Adipocyte (in vitro differentiated cells): ENCODE results near the gene PITX1.
"Not testable (repeated sequence)": the region's sequence is repeated elsewhere in the genome, so short reads cannot be mapped to it uniquely, and the experiment has no call there.

Experiments used
- DNase-seq: peaks from one replicate; pipeline ENCODE4 v3.0.0-alpha.2; 2015; ENCODE audit warnings: low read depth
- H3K27me3 ChIP-seq: replicated peaks from 2 replicates; pipeline ENCODE4 v1.7.0; 2013; ENCODE audit warnings: mild to moderate bottlenecking, low read length, moderate library complexity; ENCODE audit not compliant: control insufficient read depth, insufficient read depth
- H3K36me3 ChIP-seq: 2 replicates; pipeline ENCODE4 v1.7.0; 2013; ENCODE audit warnings: low read length, mild to moderate bottlenecking, moderate library complexity; ENCODE audit not compliant: control insufficient read depth, insufficient read depth, severe bottlenecking
- H3K4me1 ChIP-seq: 2 replicates; pipeline ENCODE4 v1.7.0; 2013; ENCODE audit warnings: mild to moderate bottlenecking, low read length, moderate library complexity; ENCODE audit not compliant: control insufficient read depth, insufficient read depth
- H3K4me3 ChIP-seq: 2 replicates; pipeline ENCODE4 v1.7.0; 2013; ENCODE audit warnings: mild to moderate bottlenecking, low read length, moderate library complexity
- H3K9ac ChIP-seq: 2 replicates; pipeline ENCODE4 v1.7.0; 2013; ENCODE audit warnings: mild to moderate bottlenecking, low read length, moderate library complexity
- H3K9me3 ChIP-seq: 2 replicates; pipeline ENCODE4 v1.7.0; 2013; ENCODE audit warnings: mild to moderate bottlenecking, low read length, moderate library complexity; ENCODE audit not compliant: control insufficient read depth

The PITX1 gene

DNA sequence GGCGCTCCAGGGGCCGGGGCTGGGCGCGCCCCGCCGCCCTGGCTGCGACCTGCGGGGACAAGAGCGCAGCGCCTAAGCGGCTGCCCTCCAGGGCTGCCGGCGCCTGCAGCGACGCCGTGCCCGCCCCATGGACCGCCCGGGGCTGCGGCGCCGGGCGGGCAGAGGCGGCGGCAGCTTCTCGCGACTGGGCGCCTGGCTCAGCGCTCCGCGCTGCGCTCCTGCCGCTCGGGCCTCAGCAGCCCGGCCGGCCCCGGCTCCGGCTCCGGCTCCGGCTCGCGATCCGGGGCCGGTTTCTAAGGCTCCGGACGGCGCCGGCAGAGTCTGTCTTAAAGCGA lies at the start of gene PITX1:
Gene PITX1 (minus strand): TSS at position 328 of the 335 bp plus-strand sequence. CDS start 347 bp downstream, outside the sequence.
- peak within 1 kb of the TSS; percentile 82 for H3K4me3 ChIP-seq
- H3K9ac ChIP-seq = peak within 1 kb of the TSS; percentile 49
- peaks cover 70% of the 10 kb centered on the region for H3K27me3 ChIP-seq
- peaks cover 6% of the 10 kb centered on the region for H3K9me3 ChIP-seq
- no peak for DNase-seq
- no peaks in the 10 kb centered on the region for H3K4me1 ChIP-seq
- H3K36me3 ChIP-seq = no peaks in the 10 kb centered on the region

GRCh38 chr5:135083334-135083733 lies 49.3 kb upstream of the PITX1 start:
- peaks cover 21% of the 10 kb centered on the region for H3K27me3 ChIP-seq
- H3K36me3 ChIP-seq = not testable (repeated sequence)

DNA sequence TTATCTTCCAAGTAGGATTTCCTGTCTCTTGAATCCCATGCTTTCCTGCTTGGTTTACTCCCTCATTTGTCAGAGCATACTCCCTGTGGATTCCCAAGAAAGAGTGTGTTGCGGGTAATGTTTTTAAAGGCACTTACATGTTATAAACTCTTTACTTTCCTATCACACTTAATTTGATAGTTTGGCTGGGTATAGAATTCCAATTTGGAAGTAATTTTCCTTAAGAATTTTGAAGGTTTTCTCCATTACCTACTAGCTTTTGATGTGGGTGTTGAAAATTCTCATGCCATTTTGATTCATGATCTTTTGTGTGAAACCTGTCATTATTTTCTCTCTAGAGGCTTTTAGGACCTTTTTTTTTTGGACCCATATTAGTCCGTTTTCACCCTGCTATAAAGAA lies 47.2 kb upstream of the PITX1 start:
- peaks cover 14% of the 10 kb centered on the region for H3K27me3 ChIP-seq

More at GRCh38 chr5:135083334-135083733, 49.3 kb upstream of the PITX1 start:
- H3K9me3 ChIP-seq = peaks cover 20% of the 10 kb centered on the region
- not testable (repeated sequence) for H3K4me3 ChIP-seq, H3K4me1 ChIP-seq, H3K9ac ChIP-seq, DNase-seq

DNA sequence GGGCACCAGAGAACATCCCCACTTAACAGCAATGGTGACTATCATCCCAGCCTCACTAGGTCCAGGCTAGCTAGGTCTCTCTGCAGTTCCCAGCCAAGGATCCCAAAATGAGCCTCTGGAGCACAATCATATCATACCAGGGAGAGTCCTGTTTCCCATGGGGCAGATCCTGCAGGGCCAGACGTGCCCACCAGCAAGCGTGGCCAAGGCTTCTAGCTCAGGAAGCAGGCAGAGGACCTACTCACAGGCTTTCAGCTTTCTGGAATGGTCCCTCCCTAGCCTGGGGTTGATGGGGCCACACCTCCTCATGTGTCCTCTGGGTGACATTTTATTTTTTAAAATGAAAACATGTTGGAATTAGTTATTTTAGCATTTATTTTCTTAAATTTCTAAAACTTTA lies 45.7 kb upstream of the PITX1 start:
- H3K27me3 ChIP-seq = peaks cover 26% of the 10 kb centered on the region
- H3K4me1 ChIP-seq = no peaks in the 10 kb centered on the region
- no peak for DNase-seq
- no peaks in the 10 kb centered on the region for H3K36me3 ChIP-seq
- H3K9ac ChIP-seq = no peak overlapping the region
- H3K4me3 ChIP-seq = no peak overlapping the region
- peaks cover 20% of the 10 kb centered on the region for H3K9me3 ChIP-seq

More for the DNA sequence above, 47.2 kb upstream of the PITX1 start:
- no peaks in the 10 kb centered on the region for H3K4me1 ChIP-seq
- DNase-seq = no peak
- no peak overlapping the region for H3K9ac ChIP-seq
- H3K4me3 ChIP-seq = no peak overlapping the region
- H3K36me3 ChIP-seq = no peaks in the 10 kb centered on the region
- H3K9me3 ChIP-seq = peaks cover 20% of the 10 kb centered on the region

DNA sequence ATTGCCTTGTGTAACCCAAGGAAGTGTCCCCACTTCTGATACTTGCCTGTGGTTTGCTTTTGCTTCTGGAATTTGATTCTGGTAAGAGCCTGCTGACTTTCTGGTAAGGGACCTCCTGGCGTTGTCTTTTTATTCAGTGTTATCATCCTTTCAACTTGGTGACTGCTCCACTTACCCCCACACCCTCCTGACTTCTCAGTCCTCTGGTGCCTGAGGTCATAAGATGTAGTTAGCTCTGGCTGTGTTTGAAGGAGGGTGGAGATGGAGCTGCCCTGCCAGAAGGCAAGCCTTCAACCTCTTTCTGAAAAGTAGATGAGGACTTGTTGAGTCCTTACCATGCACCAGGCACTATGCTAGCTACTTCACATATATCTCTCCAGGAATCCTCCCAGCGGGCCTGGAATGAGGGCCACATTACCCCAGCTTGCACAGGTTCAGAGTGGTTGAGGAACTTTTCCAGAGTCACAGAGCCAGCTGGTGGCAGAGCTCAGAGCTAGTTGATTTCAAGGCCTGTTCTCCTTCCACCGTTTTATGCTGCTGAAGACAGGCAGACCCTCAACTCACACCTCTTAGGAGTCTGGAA lies 45.2 kb upstream of the PITX1 start:
- Histone ChIP-seq H3K4me1 (no peaks in the 10 kb centered on the region), H3K4me3 (no peak overlapping the region), H3K9me3 (peaks cover 20% of the 10 kb centered on the region), H3K9ac (no peak overlapping the region), H3K36me3 (no peaks in the 10 kb centered on the region), H3K27me3 (peaks cover 26% of the 10 kb centered on the region)
- DNase-seq = no peak

DNA sequence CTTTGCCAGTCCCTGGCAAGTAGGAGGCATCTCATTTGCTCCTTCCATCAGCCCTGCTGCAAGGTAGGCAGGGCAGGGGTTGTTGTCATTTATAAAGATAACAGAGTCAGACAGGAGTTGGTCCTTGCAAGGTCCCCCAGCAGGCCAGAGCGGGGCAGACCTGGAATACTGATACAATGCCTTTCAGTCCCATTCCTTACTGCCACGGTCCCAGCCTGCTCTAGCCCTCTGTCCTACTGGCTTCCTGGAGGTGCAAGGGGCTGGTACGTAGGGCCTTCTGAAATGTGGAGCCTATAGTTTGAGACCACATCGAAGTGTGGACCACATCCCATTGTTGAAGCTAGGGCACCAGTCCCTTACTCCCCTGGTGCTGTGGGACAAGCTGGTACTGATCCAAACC lies 42.8 kb upstream of the PITX1 start:
- no peak for DNase-seq
- no peak overlapping the region for H3K9ac ChIP-seq
- H3K9me3 ChIP-seq = peaks cover 14% of the 10 kb centered on the region
- H3K36me3 ChIP-seq = no peaks in the 10 kb centered on the region
- peaks cover 31% of the 10 kb centered on the region for H3K27me3 ChIP-seq
- H3K4me3 ChIP-seq = no peak overlapping the region
- no peaks in the 10 kb centered on the region for H3K4me1 ChIP-seq

GRCh38 chr5:135076051-135076491 lies 42.0 kb upstream of the PITX1 start:
- no peaks in the 10 kb centered on the region for H3K36me3 ChIP-seq
- H3K9ac ChIP-seq = no peak overlapping the region
- H3K4me3 ChIP-seq = no peak overlapping the region
- H3K9me3 ChIP-seq = peaks cover 7% of the 10 kb centered on the region
- peaks cover 31% of the 10 kb centered on the region for H3K27me3 ChIP-seq
- no peak for DNase-seq
- no peaks in the 10 kb centered on the region for H3K4me1 ChIP-seq

GRCh38 chr5:135075621-135076020 lies 41.6 kb upstream of the PITX1 start:
- Histone ChIP-seq H3K9ac (no peak overlapping the region), H3K27me3 (peaks cover 36% of the 10 kb centered on the region), H3K36me3 (no peaks in the 10 kb centered on the region), H3K9me3 (peaks cover 2% of the 10 kb centered on the region), H3K4me3 (no peak overlapping the region), H3K4me1 (no peaks in the 10 kb centered on the region)
- DNase-seq = no peak

- Histone ChIP-seq H3K9ac (no peak overlapping the region), H3K9me3 (no peaks in the 10 kb centered on the region), H3K4me3 (no peak overlapping the region), H3K27me3 (peaks cover 51% of the 10 kb centered on the region), H3K36me3 (no peaks in the 10 kb centered on the region), H3K4me1 (no peaks in the 10 kb centered on the region)
- DNase-seq = peak; percentile 33
Measured at GRCh38 chr5:135073761-135074345, 39.8 kb upstream of the PITX1 start.

GRCh38 chr5:135072387-135073281 lies 38.6 kb upstream of the PITX1 start:
- no peak overlapping the region for H3K9ac ChIP-seq
- H3K9me3 ChIP-seq = no peaks in the 10 kb centered on the region
- no peaks in the 10 kb centered on the region for H3K4me1 ChIP-seq
- no peak overlapping the region for H3K4me3 ChIP-seq
- no peaks in the 10 kb centered on the region for H3K36me3 ChIP-seq
- no peak for DNase-seq
- peaks cover 52% of the 10 kb centered on the region for H3K27me3 ChIP-seq

DNA sequence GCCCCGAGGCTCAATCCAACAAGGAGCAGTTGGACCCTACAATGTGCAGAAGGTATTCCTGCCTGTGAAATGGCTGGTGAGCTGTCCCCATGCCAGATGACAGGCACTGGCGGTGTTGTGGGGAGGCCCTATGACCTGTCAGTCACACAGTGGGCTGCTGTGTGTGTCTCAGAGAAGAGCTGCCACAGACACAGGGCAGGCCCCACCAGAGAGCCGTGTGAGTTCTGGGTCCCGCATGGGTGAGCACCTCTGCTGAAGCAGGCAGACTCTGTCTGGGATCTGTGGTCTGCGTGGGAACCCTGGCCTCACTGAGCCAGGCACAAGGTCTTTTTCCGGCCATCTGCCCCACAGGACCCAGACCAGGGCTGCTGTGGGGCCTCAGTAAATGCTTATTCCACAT lies 37.3 kb upstream of the PITX1 start:
- Histone ChIP-seq H3K4me3 (no peak overlapping the region), H3K36me3 (no peaks in the 10 kb centered on the region), H3K27me3 (peaks cover 60% of the 10 kb centered on the region), H3K9me3 (no peaks in the 10 kb centered on the region), H3K4me1 (no peaks in the 10 kb centered on the region), H3K9ac (no peak overlapping the region)
- no peak for DNase-seq
